ENCODE results near the gene FAM114A1. TPM values are rescaled to one million over a fixed set of nuclear protein-coding genes. Genes with fewer than 3 reads are reported as not detected.

FAM114A1 gene
- total RNA-seq, 1 experiment from 2014 or later = 32.0 TPM

DNA sequence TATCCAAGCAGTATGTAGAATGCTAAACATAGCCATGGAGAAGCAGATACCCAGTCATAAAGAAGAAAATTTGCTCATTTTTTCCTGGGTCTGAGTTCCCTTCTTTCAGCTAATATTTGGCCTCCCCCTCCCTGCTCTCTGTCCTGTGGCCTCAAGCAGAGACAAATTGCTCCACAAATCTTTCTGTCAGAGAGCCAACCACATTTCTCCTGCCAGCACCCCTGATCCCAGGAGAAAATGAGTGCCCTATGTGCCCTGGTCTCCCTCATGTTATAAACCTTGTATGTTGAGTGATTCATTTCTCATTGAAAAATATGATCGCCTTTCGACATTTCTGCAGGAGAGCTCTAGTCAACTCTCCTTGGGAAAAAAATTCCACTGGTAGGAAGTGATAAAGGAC, 82.6 kb downstream of the FAM114A1 start:
- intact Hi-C loops (cut with micrococcal nuclease; ENCODE audit: unreplicated experiment) = no loop called here
- in situ Hi-C loops (cut with HindIII; ENCODE audit: low pct_unique_long_range_greater_than_20kb, low sequenced_read_pairs) = no loop called here
- POLR2A ChIA-PET = no interaction called here

DNA sequence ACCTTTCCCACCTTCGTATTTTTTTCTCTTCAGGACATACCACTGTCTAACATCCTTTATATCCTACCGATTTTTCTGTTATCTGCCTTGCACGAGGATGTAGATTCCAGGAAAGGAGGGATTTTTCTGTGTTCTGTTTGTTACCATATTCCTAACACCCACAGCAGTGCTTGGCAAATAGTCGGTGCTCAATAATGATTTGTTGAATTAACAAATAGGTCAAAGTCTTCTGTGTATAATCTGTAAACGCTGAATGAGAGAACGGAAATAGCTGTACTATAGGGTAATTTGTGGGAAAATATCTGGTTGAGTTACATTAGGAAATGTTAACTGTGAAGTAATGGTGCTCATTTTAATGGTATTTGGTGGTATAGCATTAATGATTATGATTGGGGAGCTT, 83.1 kb downstream of the FAM114A1 start:
- BruUV-seq (replicated peaks) = no TSS peak
- CTCF ChIA-PET = no interaction called here
- H3K36me3 ChIP-seq (ENCODE audit: control insufficient read depth, insufficient read depth, low read length) = no peaks in the 10 kb centered on the region
- in situ Hi-C loops (cut with HindIII; ENCODE audit: low pct_unique_long_range_greater_than_20kb, low sequenced_read_pairs) (no loop called here), intact Hi-C loops (cut with micrococcal nuclease; ENCODE audit: unreplicated experiment) (no loop called here)
- H3K27me3 ChIP-seq (ENCODE audit: control insufficient read depth, insufficient read depth, low read length) = no peaks in the 10 kb centered on the region
- H3K9me3 ChIP-seq (ENCODE audit: control insufficient read depth, insufficient read depth, low read depth, low read length) = no peaks in the 10 kb centered on the region
- DNase-seq (ENCODE audit: low read depth, low spot score) = no peak
- no peak overlapping the region for H3K4me3 ChIP-seq (ENCODE audit: low read depth in 2 of 2, low read length in 2 of 2)
- no peak for ATAC-seq
- no peak overlapping the region for H3K27ac ChIP-seq (ENCODE audit: low read length)
- TF ChIP-seq TCF7L2 (IDR thresholded peaks at IDR 0.05; ENCODE audit: low read depth, low read length) = no peak
- no peak for TF ChIP-seq CTCF (IDR thresholded peaks at IDR 0.05)
- POLR2A ChIA-PET = no interaction called here
- no peaks in the 10 kb centered on the region for H3K4me1 ChIP-seq (ENCODE audit: control insufficient read depth, insufficient read depth, low read length)

More for the DNA sequence above, 82.6 kb downstream of the FAM114A1 start:
- Histone ChIP-seq H3K4me1 (ENCODE audit: control insufficient read depth, insufficient read depth, low read length) (no peaks in the 10 kb centered on the region), H3K27me3 (ENCODE audit: control insufficient read depth, insufficient read depth, low read length) (no peaks in the 10 kb centered on the region), H3K9me3 (ENCODE audit: control insufficient read depth, insufficient read depth, low read depth, low read length) (no peaks in the 10 kb centered on the region), H3K27ac (ENCODE audit: low read length) (no peak overlapping the region), H3K36me3 (ENCODE audit: control insufficient read depth, insufficient read depth, low read length) (no peaks in the 10 kb centered on the region), H3K4me3 (ENCODE audit: low read depth in 2 of 2, low read length in 2 of 2) (no peak overlapping the region)
- no peak for TF ChIP-seq POLR2AphosphoS5 (IDR thresholded peaks at IDR 0.05; ENCODE audit: low read depth, low read length)
- no peak for TF ChIP-seq CTCF (IDR thresholded peaks at IDR 0.05)
- TF ChIP-seq TCF7L2 (IDR thresholded peaks at IDR 0.05; ENCODE audit: low read depth, low read length) = no peak
- TF ChIP-seq SIN3A (IDR thresholded peaks at IDR 0.05; ENCODE audit: borderline replicate concordance, insufficient read depth, low read depth, low read length) = no peak
- no peak for TF ChIP-seq REST (IDR thresholded peaks at IDR 0.05; ENCODE audit: insufficient read depth in 1 of 2, low read depth in 2 of 2, low read length in 1 of 2)
- no peak for DNase-seq (ENCODE audit: low read depth, low spot score)
- CTCF ChIA-PET = no interaction called here
- ATAC-seq = no peak
- BruUV-seq (replicated peaks) = no TSS peak

DNA sequence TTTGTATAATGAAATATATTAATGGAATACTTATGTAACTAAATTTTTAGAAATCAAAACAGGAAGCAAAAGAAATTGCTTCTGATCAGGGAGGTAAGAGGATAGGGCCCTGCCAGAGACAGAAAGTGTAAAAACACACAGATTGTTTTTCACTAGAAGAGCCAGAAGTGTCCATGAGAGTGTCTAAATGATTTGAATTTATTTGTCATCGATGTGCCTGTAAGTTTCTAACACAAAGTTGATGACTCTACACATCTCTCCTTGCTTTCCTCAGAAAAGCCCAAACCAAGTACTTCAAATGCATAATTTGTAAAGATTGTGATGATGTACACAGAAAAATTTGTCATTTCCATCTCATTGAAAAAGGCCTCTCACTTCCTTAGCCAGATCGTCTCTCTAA, 84.0 kb downstream of the FAM114A1 start:
- ChIA-PET POLR2A (no interaction called here), CTCF (no interaction called here)
- H3K4me1 ChIP-seq (ENCODE audit: control insufficient read depth, insufficient read depth, low read length) = no peaks in the 10 kb centered on the region
- no peak overlapping the region for H3K4me3 ChIP-seq (ENCODE audit: low read depth in 2 of 2, low read length in 2 of 2)
- TF ChIP-seq REST (IDR thresholded peaks at IDR 0.05; ENCODE audit: insufficient read depth in 1 of 2, low read depth in 2 of 2, low read length in 1 of 2) (no peak), TCF7L2 (IDR thresholded peaks at IDR 0.05; ENCODE audit: low read depth, low read length) (no peak), SIN3A (IDR thresholded peaks at IDR 0.05; ENCODE audit: borderline replicate concordance, insufficient read depth, low read depth, low read length) (no peak), POLR2AphosphoS5 (IDR thresholded peaks at IDR 0.05; ENCODE audit: low read depth, low read length) (no peak)
- in situ Hi-C loops (cut with HindIII; ENCODE audit: low pct_unique_long_range_greater_than_20kb, low sequenced_read_pairs) = no loop called here
- no peaks in the 10 kb centered on the region for H3K36me3 ChIP-seq (ENCODE audit: control insufficient read depth, insufficient read depth, low read length)
- H3K27me3 ChIP-seq (ENCODE audit: control insufficient read depth, insufficient read depth, low read length) = no peaks in the 10 kb centered on the region
- intact Hi-C loops (cut with micrococcal nuclease; ENCODE audit: unreplicated experiment) = no loop called here
- no TSS peak for BruUV-seq (replicated peaks)
- H3K9me3 ChIP-seq (ENCODE audit: control insufficient read depth, insufficient read depth, low read depth, low read length) = no peaks in the 10 kb centered on the region
- no peak overlapping the region for H3K27ac ChIP-seq (ENCODE audit: low read length)
- ATAC-seq (no peak), DNase-seq (ENCODE audit: low read depth, low spot score) (no peak)
